ENCODE measurements around the gene GFER. TPM values are rescaled to one million over a fixed set of nuclear protein-coding genes. Genes with fewer than 3 reads are reported as not detected.

The GFER gene
- total RNA-seq, 4 donors from 2014 or later: 29.9 to 117 (median 64.3) TPM

DNA sequence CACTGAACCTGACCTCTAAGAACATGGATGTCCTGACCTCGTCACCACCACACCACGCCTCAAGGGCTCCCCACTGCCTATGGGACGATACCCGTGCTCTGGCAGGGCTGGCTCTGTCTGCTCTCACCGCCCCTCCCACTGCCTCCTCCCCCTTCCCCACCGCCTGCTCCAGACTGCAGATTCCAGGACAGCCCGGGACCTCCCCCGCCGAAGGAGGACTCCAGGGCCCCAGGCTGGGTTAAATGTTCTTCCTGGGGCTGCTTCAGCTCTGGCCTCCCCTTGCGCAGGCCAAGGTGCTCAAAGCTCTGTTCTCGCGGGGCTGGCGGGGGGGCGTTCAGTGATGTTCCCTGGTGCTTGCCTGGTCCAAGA is 38.7 kb downstream of the GFER start:
- H3K4me1 ChIP-seq: peaks cover 16 to 45% (median 38%) of the 10 kb centered on the region in 4 donors
- no peaks in the 10 kb centered on the region for H3K36me3 ChIP-seq
- in situ Hi-C loops (cut with MboI; ENCODE audit: low pct_ligation_motif_present in 1 of 4, low pct_unique_long_range_greater_than_20kb in 1 of 4, low sequenced_read_pairs in 3 of 4) (loop anchor here in 3 of 4 donors (10.0 to 25.0 kb wide), 2 partner anchors 115 to 122 kb away; partner anchors contain the start of genes RAB26 (in 3 of the 3) and PKD1 (in 1 of the 3)), intact Hi-C loops (cut with DNase I; ENCODE audit: low total_unique reads) (no loop called here)
- TF ChIP-seq, protein P1, sequence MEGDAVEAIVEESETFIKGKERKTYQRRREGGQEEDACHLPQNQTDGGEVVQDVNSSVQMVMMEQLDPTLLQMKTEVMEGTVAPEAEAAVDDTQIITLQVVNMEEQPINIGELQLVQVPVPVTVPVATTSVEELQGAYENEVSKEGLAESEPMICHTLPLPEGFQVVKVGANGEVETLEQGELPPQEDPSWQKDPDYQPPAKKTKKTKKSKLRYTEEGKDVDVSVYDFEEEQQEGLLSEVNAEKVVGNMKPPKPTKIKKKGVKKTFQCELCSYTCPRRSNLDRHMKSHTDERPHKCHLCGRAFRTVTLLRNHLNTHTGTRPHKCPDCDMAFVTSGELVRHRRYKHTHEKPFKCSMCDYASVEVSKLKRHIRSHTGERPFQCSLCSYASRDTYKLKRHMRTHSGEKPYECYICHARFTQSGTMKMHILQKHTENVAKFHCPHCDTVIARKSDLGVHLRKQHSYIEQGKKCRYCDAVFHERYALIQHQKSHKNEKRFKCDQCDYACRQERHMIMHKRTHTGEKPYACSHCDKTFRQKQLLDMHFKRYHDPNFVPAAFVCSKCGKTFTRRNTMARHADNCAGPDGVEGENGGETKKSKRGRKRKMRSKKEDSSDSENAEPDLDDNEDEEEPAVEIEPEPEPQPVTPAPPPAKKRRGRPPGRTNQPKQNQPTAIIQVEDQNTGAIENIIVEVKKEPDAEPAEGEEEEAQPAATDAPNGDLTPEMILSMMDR (IDR thresholded peaks at IDR 0.05): no peak
- TF ChIP-seq POLR2AphosphoS5 (IDR thresholded peaks at IDR 0.05): no peak
- no peak for TF ChIP-seq POLR2A (IDR thresholded peaks at IDR 0.05)
- no peak for TF ChIP-seq EP300 (IDR thresholded peaks at IDR 0.05; ENCODE audit: low read depth)
- H3K27ac ChIP-seq: peak overlapping the region; percentile 7 to 77 (median 75)
- no peaks in the 10 kb centered on the region for H3K9me3 ChIP-seq
- 5% methylated on average over 14 of the region's 14 CpGs; no CpG with 5 or more reads in 1 of the 2 donors for WGBS, 2 donors (ENCODE audit: low coverage in 1 of 2)
- DNase-seq: no peak
- peaks cover 37% of the 10 kb centered on the region for H3K27me3 ChIP-seq
- peak overlapping the region in 2 of 4 donors; percentile 15 to 38 for H3K4me3 ChIP-seq

DNA sequence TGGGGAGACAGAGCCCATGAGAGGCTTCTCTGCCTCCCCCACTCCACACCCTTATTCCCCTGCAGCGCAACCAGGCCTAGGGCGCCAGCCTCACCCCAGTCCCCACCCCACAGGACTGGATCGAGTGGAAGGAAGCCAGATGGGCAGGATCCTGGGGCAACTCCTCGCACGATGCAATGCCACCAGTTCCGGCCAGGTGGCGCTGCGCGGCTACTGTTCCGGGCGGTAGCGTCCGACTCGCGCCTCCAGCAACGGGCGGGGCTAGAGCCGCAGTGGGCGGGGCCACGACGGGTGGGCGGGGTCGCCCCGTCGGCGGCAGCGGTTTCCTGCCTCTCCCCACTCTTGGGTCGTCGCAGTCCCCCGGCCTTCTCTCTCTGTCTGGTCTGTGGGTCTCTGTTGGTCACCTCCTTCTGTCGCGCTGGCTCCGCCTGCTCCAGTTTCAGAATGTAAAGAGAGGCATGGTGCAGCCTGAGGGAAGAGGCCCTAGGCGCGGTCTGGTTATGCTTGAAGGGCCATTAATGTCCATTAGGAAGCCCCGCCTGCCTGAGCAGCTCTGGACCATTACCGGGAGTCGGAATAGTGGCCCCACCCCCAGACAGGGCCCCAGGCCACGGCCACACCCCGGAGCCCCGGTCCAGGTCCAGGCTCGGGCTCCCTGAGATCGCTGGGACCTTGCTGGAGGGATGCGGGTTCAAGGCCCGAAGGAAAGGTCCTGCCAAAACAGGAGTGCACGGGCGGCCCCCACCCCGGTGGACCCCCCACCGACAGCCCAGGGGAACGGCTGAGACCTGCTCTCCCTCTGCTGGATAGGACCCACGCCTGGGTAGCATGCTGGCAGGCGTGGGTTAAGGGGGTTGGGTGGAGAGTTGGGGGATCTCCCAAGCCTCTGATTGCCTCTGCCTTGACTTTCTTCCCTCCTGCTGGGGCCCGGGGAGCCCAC is 39.4 kb downstream of the GFER start:
- Histone ChIP-seq H3K4me3 (peak overlapping the region in 2 of 4 donors; percentile 15 to 38), H3K36me3 (no peaks in the 10 kb centered on the region), H3K27me3 (peaks cover 36% of the 10 kb centered on the region), H3K9me3 (no peaks in the 10 kb centered on the region), H3K4me1 (peaks cover 16 to 50% (median 40%) of the 10 kb centered on the region in 4 donors), H3K27ac (peak overlapping the region; percentile 74 to 77 (median 75))
- peak; percentile 97 for DNase-seq
- in situ Hi-C loops (cut with MboI; ENCODE audit: low pct_ligation_motif_present in 1 of 4, low pct_unique_long_range_greater_than_20kb in 1 of 4, low sequenced_read_pairs in 3 of 4): loop anchor here in 3 of 4 donors (10.0 to 25.0 kb wide), 2 partner anchors 114 to 121 kb away; partner anchors contain the start of genes RAB26 (in 3 of the 3) and PKD1 (in 1 of the 3)
- TF ChIP-seq, protein P1 (IDR thresholded peaks at IDR 0.05): peak; percentile 98 to 99 (median 99)
- TF ChIP-seq POLR2AphosphoS5 (IDR thresholded peaks at IDR 0.05) (peak; percentile 12 to 57 (median 53)), EP300 (IDR thresholded peaks at IDR 0.05; ENCODE audit: low read depth) (no peak), POLR2A (IDR thresholded peaks at IDR 0.05) (peak; percentile 42)
- intact Hi-C loops (cut with DNase I; ENCODE audit: low total_unique reads): no loop called here
- WGBS, 2 donors (ENCODE audit: low coverage in 1 of 2): 9% methylated on average over 49 of the region's 53 CpGs; no CpG with 5 or more reads in 1 of the 2 donors

DNA sequence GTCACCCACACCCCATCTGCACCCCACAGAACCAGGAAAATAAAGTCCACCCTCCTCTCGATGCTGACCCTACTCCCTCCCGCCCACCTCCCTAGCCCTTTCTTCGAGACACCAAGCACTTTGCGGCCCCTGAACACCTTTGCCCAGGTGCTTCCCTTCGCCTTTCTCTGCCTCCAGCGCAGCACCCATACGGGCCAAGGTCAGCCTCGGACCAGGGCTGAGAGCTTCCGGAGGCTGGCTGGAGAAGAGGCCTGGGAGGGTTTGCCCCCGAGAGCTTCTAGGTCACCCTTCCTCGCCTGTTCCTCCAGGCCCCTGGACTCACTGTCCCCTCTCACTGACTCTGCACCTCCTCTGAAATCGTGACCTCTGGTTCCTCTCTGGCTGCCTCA is 40.0 kb downstream of the GFER start:
- no peaks in the 10 kb centered on the region for H3K36me3 ChIP-seq
- DNase-seq: no peak
- in situ Hi-C loops (cut with MboI; ENCODE audit: low pct_ligation_motif_present in 1 of 4, low pct_unique_long_range_greater_than_20kb in 1 of 4, low sequenced_read_pairs in 3 of 4): loop anchor here in 3 of 4 donors (10.0 to 25.0 kb wide), 2 partner anchors 113 to 121 kb away; partner anchors contain the start of genes RAB26 (in 3 of the 3) and PKD1 (in 1 of the 3)
- no peaks in the 10 kb centered on the region for H3K9me3 ChIP-seq
- intact Hi-C loops (cut with DNase I; ENCODE audit: low total_unique reads): no loop called here
- H3K4me1 ChIP-seq: peaks cover 16 to 52% (median 40%) of the 10 kb centered on the region in 4 donors
- peak overlapping the region in 1 of 4 donors; percentile 38 for H3K4me3 ChIP-seq
- WGBS, 2 donors (ENCODE audit: low coverage in 1 of 2): 84 to 89% methylated on average over 6 to 12 of the region's 12 CpGs
- H3K27me3 ChIP-seq: peaks cover 29% of the 10 kb centered on the region
- TF ChIP-seq POLR2AphosphoS5 (IDR thresholded peaks at IDR 0.05) (no peak), POLR2A (IDR thresholded peaks at IDR 0.05) (no peak), EP300 (IDR thresholded peaks at IDR 0.05; ENCODE audit: low read depth) (no peak)
- TF ChIP-seq, protein P1 (IDR thresholded peaks at IDR 0.05): no peak
- peak overlapping the region; percentile 74 to 77 (median 75) for H3K27ac ChIP-seq

- no peaks in the 10 kb centered on the region for H3K36me3 ChIP-seq
- no peak for DNase-seq
- TF ChIP-seq POLR2AphosphoS5 (IDR thresholded peaks at IDR 0.05): no peak
- no peak for TF ChIP-seq EP300 (IDR thresholded peaks at IDR 0.05; ENCODE audit: low read depth)
- TF ChIP-seq, protein P1 (IDR thresholded peaks at IDR 0.05): no peak
- TF ChIP-seq POLR2A (IDR thresholded peaks at IDR 0.05): no peak
- intact Hi-C loops (cut with DNase I; ENCODE audit: low total_unique reads) (loop anchor here (5.0 kb wide), 1 partner anchor 127 kb away; no protein-coding TSS in a partner anchor), in situ Hi-C loops (cut with MboI; ENCODE audit: low pct_ligation_motif_present in 1 of 4, low pct_unique_long_range_greater_than_20kb in 1 of 4, low sequenced_read_pairs in 3 of 4) (loop anchor here in 2 of 4 donors (10.0 kb wide), 1 partner anchor 120 kb away; the partner anchor contains the start of gene RAB26 (in 2 of the 2))
- H3K9me3 ChIP-seq: no peaks in the 10 kb centered on the region
- H3K4me3 ChIP-seq: no peak overlapping the region
- H3K27me3 ChIP-seq: peaks cover 17% of the 10 kb centered on the region
- WGBS, 2 donors (ENCODE audit: low coverage in 1 of 2): 92% methylated on average over 14 of the region's 14 CpGs; no CpG with 5 or more reads in 1 of the 2 donors
- H3K27ac ChIP-seq: peak overlapping the region in 1 of 4 donors; percentile 84
- H3K4me1 ChIP-seq: peaks cover 12 to 44% (median 32%) of the 10 kb centered on the region in 4 donors
Measured at GRCh38 chr16:2025251-2025650, 41.3 kb downstream of the GFER start.
